Smooth muscle cell (in vitro differentiated cells): ENCODE measurements around the gene YWHAE. TPM values are rescaled to one million over a fixed set of nuclear protein-coding genes. Genes with fewer than 3 reads are reported as not detected.

Experiments used
- DNase-seq: peaks from one replicate; lab custom pipeline; 2025; ENCODE audit not compliant: unreplicated experiment; lab: John Stamatoyannopoulos, UW
- H2AFZ ChIP-seq: fragments of 200-600 bp; sonication (generic); 2 replicates; pipeline ENCODE4 v1.6.0; 2016; ENCODE audit warnings: antibody characterized with exemption, low read depth, mild to moderate bottlenecking
- H3F3A ChIP-seq: fragments of 200-600 bp; sonication (generic); 2 replicates; pipeline ENCODE4 v1.6.0; 2017; ENCODE audit warnings: antibody characterized with exemption, low read depth
- H3K27ac ChIP-seq: fragments of 200-600 bp; sonication (generic); 2 replicates; pipeline ENCODE4 v1.5.1; 2016; ENCODE audit warnings: low read depth, mild to moderate bottlenecking
- H3K27me3 ChIP-seq: fragments of 200-600 bp; sonication (generic); 2 replicates; pipeline ENCODE4 v1.6.1; 2016; ENCODE audit warnings: low read depth, mild to moderate bottlenecking
- H3K36me3 ChIP-seq: fragments of 200-600 bp; sonication (generic); 2 replicates; pipeline ENCODE4 v1.5.1; 2016; ENCODE audit warnings: low read depth
- H3K4me1 ChIP-seq: fragments of 200-600 bp; sonication (generic); 2 replicates; pipeline ENCODE4 v1.5.1; 2016; ENCODE audit warnings: low read depth
- H3K4me2 ChIP-seq: fragments of 200-600 bp; sonication (generic); 2 replicates; pipeline ENCODE4 v1.6.0; 2016; ENCODE audit warnings: mild to moderate bottlenecking
- H3K4me3 ChIP-seq: fragments of 200-600 bp; sonication (generic); 2 replicates; pipeline ENCODE4 v1.5.1; 2016; ENCODE audit warnings: mild to moderate bottlenecking
- H3K79me2 ChIP-seq: fragments of 200-600 bp; sonication (generic); 2 replicates; pipeline ENCODE4 v1.6.0; 2016; ENCODE audit warnings: low read depth, mild to moderate bottlenecking
- H3K9ac ChIP-seq: fragments of 200-600 bp; sonication (generic); 2 replicates; pipeline ENCODE4 v1.6.0; 2016; ENCODE audit warnings: low read depth
- H3K9me3 ChIP-seq: fragments of 200-600 bp; sonication (generic); replicated peaks from 2 replicates; pipeline ENCODE4 v1.5.1; 2016; ENCODE audit warnings: low read depth
- H4K20me1 ChIP-seq: fragments of 200-600 bp; sonication (generic); 2 replicates; pipeline ENCODE4 v1.6.0; 2016; ENCODE audit warnings: low read depth
- WGBS: methylation state at CpG from one replicate; pipeline ENCODE4 v1.1.7; 2016; ENCODE audit warnings: low lambda C conversion rate; 5-methylcytosine and 5-hydroxymethylcytosine counted together
- polyA plus RNA-seq: library from polyadenylated mRNA; unstranded; fragments of >200 nt; fragmentation: Nextera tagmentation; extraction: Ambion mirVana; gene quantifications from 2 replicates; pipeline ENCODE4 v1.2.1, GENCODE V29; 2016
- total RNA-seq: library from RNA; depleted of rRNA; stranded (reverse); fragments of >200 nt; gene quantifications from 2 replicates; pipeline ENCODE4 v1.2.3, GENCODE V29; 2014
- TF ChIP-seq, protein P1 (sequence below): fragments of 200-600 bp; sonication (generic); IDR thresholded peaks from 2 replicates; pipeline ENCODE4 v1.5.1; 2017; ENCODE audit warnings: borderline replicate concordance, mild to moderate bottlenecking, antibody characterized with exemption; ENCODE audit not compliant: insufficient read depth, poor library complexity, severe bottlenecking

YWHAE gene
- total and polyA plus RNA-seq, 2 experiments from 2014 or later = 383 to 662 TPM

- no peak for DNase-seq
- no peak overlapping the region for H3K9ac ChIP-seq
- no peaks in the 10 kb centered on the region for H3K4me1 ChIP-seq
- peaks cover 8% of the 10 kb centered on the region for H3K36me3 ChIP-seq
- H3F3A ChIP-seq = peaks cover 4% of the 10 kb centered on the region
- no peak overlapping the region for H2AFZ ChIP-seq
- TF ChIP-seq, protein P1, sequence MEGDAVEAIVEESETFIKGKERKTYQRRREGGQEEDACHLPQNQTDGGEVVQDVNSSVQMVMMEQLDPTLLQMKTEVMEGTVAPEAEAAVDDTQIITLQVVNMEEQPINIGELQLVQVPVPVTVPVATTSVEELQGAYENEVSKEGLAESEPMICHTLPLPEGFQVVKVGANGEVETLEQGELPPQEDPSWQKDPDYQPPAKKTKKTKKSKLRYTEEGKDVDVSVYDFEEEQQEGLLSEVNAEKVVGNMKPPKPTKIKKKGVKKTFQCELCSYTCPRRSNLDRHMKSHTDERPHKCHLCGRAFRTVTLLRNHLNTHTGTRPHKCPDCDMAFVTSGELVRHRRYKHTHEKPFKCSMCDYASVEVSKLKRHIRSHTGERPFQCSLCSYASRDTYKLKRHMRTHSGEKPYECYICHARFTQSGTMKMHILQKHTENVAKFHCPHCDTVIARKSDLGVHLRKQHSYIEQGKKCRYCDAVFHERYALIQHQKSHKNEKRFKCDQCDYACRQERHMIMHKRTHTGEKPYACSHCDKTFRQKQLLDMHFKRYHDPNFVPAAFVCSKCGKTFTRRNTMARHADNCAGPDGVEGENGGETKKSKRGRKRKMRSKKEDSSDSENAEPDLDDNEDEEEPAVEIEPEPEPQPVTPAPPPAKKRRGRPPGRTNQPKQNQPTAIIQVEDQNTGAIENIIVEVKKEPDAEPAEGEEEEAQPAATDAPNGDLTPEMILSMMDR = no peak
- no peak overlapping the region for H3K4me2 ChIP-seq
- H3K79me2 ChIP-seq = peaks cover 95% of the 10 kb centered on the region
- no peak overlapping the region for H3K4me3 ChIP-seq
- no peaks in the 10 kb centered on the region for H3K9me3 ChIP-seq
- no peaks in the 10 kb centered on the region for H3K27me3 ChIP-seq
- H3K27ac ChIP-seq = peak overlapping the region; percentile 19
- H4K20me1 ChIP-seq = peaks cover 98% of the 10 kb centered on the region
- WGBS = 93% methylated on average over 3 of the region's 3 CpGs
These were observed 48.1 kb downstream of the YWHAE start for GRCh38 chr17:1351971-1352370.

GRCh38 chr17:1351275-1351674 lies 48.7 kb downstream of the YWHAE start:
- no peaks in the 10 kb centered on the region for H3K9me3 ChIP-seq
- H3K27me3 ChIP-seq = no peaks in the 10 kb centered on the region
- TF ChIP-seq, protein P1 = no peak
- 96% methylated on average over 5 of the region's 5 CpGs for WGBS
- peaks cover 4% of the 10 kb centered on the region for H3F3A ChIP-seq
- H2AFZ ChIP-seq = no peak overlapping the region
- peaks cover 95% of the 10 kb centered on the region for H3K79me2 ChIP-seq
- H3K4me1 ChIP-seq = no peaks in the 10 kb centered on the region
- peaks cover 98% of the 10 kb centered on the region for H4K20me1 ChIP-seq
- no peak overlapping the region for H3K4me2 ChIP-seq
- H3K36me3 ChIP-seq = peaks cover 8% of the 10 kb centered on the region
- H3K4me3 ChIP-seq = no peak overlapping the region
- no peak overlapping the region for H3K27ac ChIP-seq
- H3K9ac ChIP-seq = no peak overlapping the region
- no peak for DNase-seq

GRCh38 chr17:1347589-1348323 lies 52.3 kb downstream of the YWHAE start:
- Histone ChIP-seq H3F3A (peaks cover 13% of the 10 kb centered on the region), H3K9ac (no peak overlapping the region), H3K4me2 (no peak overlapping the region), H2AFZ (no peak overlapping the region), H3K79me2 (peaks cover 91% of the 10 kb centered on the region), H3K27me3 (no peaks in the 10 kb centered on the region), H3K36me3 (peaks cover 13% of the 10 kb centered on the region), H3K9me3 (no peaks in the 10 kb centered on the region), H3K27ac (no peak overlapping the region), H3K4me1 (peaks cover 10% of the 10 kb centered on the region), H4K20me1 (peaks cover 97% of the 10 kb centered on the region), H3K4me3 (no peak overlapping the region)
- WGBS = 92% methylated on average over 11 of the region's 11 CpGs
- no peak for DNase-seq
- TF ChIP-seq, protein P1 = no peak

- peaks cover 10% of the 10 kb centered on the region for H3K4me1 ChIP-seq
- no peak overlapping the region for H3K27ac ChIP-seq
- H3K9me3 ChIP-seq = no peaks in the 10 kb centered on the region
- peaks cover 64% of the 10 kb centered on the region for H4K20me1 ChIP-seq
- TF ChIP-seq, protein P1 = no peak
- WGBS = 96% methylated on average over 6 of the region's 7 CpGs
- H3K79me2 ChIP-seq = peaks cover 59% of the 10 kb centered on the region
- H3K9ac ChIP-seq = no peak overlapping the region
- no peak overlapping the region for H3K4me3 ChIP-seq
- H2AFZ ChIP-seq = no peak overlapping the region
- DNase-seq = no peak
- H3K27me3 ChIP-seq = no peaks in the 10 kb centered on the region
- H3K4me2 ChIP-seq = no peak overlapping the region
- peaks cover 13% of the 10 kb centered on the region for H3F3A ChIP-seq
- peaks cover 13% of the 10 kb centered on the region for H3K36me3 ChIP-seq
These were observed 55.5 kb downstream of the YWHAE start for GRCh38 chr17:1344521-1344920.
